GM18502 (cell line): Measurements from ENCODE around the gene MSL3B.
"Not testable (repeated sequence)": the region's sequence is repeated elsewhere in the genome, so short reads cannot be mapped to it uniquely, and the experiment has no call there.

ENCODE experiments used
- ATAC-seq: cut with Tn5 transposase; IDR thresholded peaks from one replicate; pipeline ENCODE4 v1.9.1; 2021; ENCODE audit warnings: mild to moderate bottlenecking; ENCODE audit not compliant: unreplicated experiment, poor library complexity

The MSL3B gene

GRCh38 chr2:233867993-233868532, at the start of gene MSL3B:
Gene MSL3B (minus strand): TSS chr2:233868386.
- ATAC-seq, result peak; percentile 56

- no peak for ATAC-seq
These were observed 48.9 kb upstream of the MSL3B start, which contains the start of gene TRPM8 for GRCh38 chr2:233917116-233917515. Gene TRPM8 (plus strand): TSS chr2:233917373. CDS start chr2:233926538, 9,165 bp downstream.

GRCh38 chr2:233915128-233915527, 46.9 kb upstream of the MSL3B start:
- ATAC-seq, result no peak

GRCh38 chr2:233912691-233913423, 44.7 kb upstream of the MSL3B start:
- ATAC-seq, result no peak

- ATAC-seq, result no peak
These were observed 39.4 kb upstream of the MSL3B start for GRCh38 chr2:233907627-233908026.

- no peak for ATAC-seq
These were observed 37.8 kb upstream of the MSL3B start for GRCh38 chr2:233905945-233906344.

GRCh38 chr2:233901884-233902283, 33.7 kb upstream of the MSL3B start:
- ATAC-seq, result no peak

GRCh38 chr2:233901367-233901766, 33.2 kb upstream of the MSL3B start:
- ATAC-seq, result no peak

- ATAC-seq, result not testable (repeated sequence)
These were observed 28.1 kb upstream of the MSL3B start for GRCh38 chr2:233896253-233896652.

GRCh38 chr2:233892793-233893192, 24.6 kb upstream of the MSL3B start:
- no peak for ATAC-seq

- ATAC-seq, result no peak
These were observed 14.2 kb upstream of the MSL3B start for GRCh38 chr2:233882353-233882752.

GRCh38 chr2:233872125-233872524, 3.9 kb upstream of the MSL3B start:
- ATAC-seq, result not testable (repeated sequence)

GRCh38 chr2:233871432-233871831, 3.2 kb upstream of the MSL3B start:
- ATAC-seq, result no peak

GRCh38 chr2:233866479-233866878, 1.7 kb downstream of the MSL3B start:
- ATAC-seq, result no peak

GRCh38 chr2:233865838-233866237, 2.3 kb downstream of the MSL3B start:
- ATAC-seq, result no peak

GRCh38 chr2:233862261-233862768, 5.9 kb downstream of the MSL3B start:
- no peak for ATAC-seq

- no peak for ATAC-seq
These were observed 9.9 kb downstream of the MSL3B start for GRCh38 chr2:233858331-233858730.

GRCh38 chr2:233857511-233858141, 10.6 kb downstream of the MSL3B start:
- ATAC-seq, result no peak

GRCh38 chr2:233856184-233856583, 12.0 kb downstream of the MSL3B start:
- ATAC-seq, result no peak

GRCh38 chr2:233855345-233855744, 12.8 kb downstream of the MSL3B start:
- ATAC-seq, result no peak

GRCh38 chr2:233854241-233854981, 13.8 kb downstream of the MSL3B start, which contains the start of gene HJURP:
Gene HJURP (minus strand): TSS chr2:233854535. CDS start chr2:233854500, 35 bp downstream.
- ATAC-seq, result peak; percentile 96
